Trophoblast cell (in vitro differentiated cells and primary cell): ENCODE results near the gene EHF.

Experiments
- DNase-seq, 2 donors: peaks; one replicate each; pipeline ENCODE4 v3.0.0-alpha.2; 2016
- H2AFZ ChIP-seq: 2 replicates; pipeline ENCODE4 v1.6.1; 2013; ENCODE audit warnings: low read length, moderate library complexity, mild to moderate bottlenecking; ENCODE audit not compliant: insufficient read depth, poor library complexity
- H2AK5ac ChIP-seq: 2 replicates; pipeline ENCODE4 v1.6.1; 2013; ENCODE audit warnings: mild to moderate bottlenecking, low read length
- H2BK120ac ChIP-seq: 2 replicates; pipeline ENCODE4 v1.6.1; 2013; ENCODE audit warnings: low read length, mild to moderate bottlenecking, moderate library complexity; ENCODE audit not compliant: insufficient read depth, poor library complexity
- H2BK12ac ChIP-seq: 2 replicates; pipeline ENCODE4 v1.6.1; 2013; ENCODE audit warnings: mild to moderate bottlenecking, low read length, moderate library complexity
- H2BK5ac ChIP-seq: 2 replicates; pipeline ENCODE4 v1.6.1; 2013; ENCODE audit warnings: low read length, low read depth, moderate library complexity, mild to moderate bottlenecking; ENCODE audit not compliant: poor library complexity
- H3K14ac ChIP-seq: 2 replicates; pipeline ENCODE4 v1.6.1; 2013; ENCODE audit warnings: mild to moderate bottlenecking, low read length
- H3K18ac ChIP-seq: 2 replicates; pipeline ENCODE4 v1.6.1; 2013; ENCODE audit warnings: mild to moderate bottlenecking, low read length
- H3K23ac ChIP-seq: 2 replicates; pipeline ENCODE4 v1.6.1; 2013; ENCODE audit warnings: low read length
- H3K27ac ChIP-seq: 2 replicates; pipeline ENCODE4 v1.5.1; 2013; ENCODE audit warnings: low read depth, mild to moderate bottlenecking, inconsistent platforms, low read length, moderate library complexity
- H3K27me3 ChIP-seq: 2 replicates; pipeline ENCODE4 v1.6.1; 2013; ENCODE audit warnings: inconsistent platforms, mild to moderate bottlenecking, low read length, moderate library complexity; ENCODE audit not compliant: insufficient read depth
- H3K36me3 ChIP-seq, 2 experiments: 1 replicate in 1 of 2; 2 replicates in 1 of 2; pipeline ENCODE4 v1.6.1; 2013; ENCODE audit warnings: low read length in 2 of 2, mild to moderate bottlenecking in 2 of 2, moderate library complexity in 1 of 2; ENCODE audit not compliant: insufficient read depth in 2 of 2, control insufficient read depth in 1 of 2
- H3K4ac ChIP-seq: 2 replicates; pipeline ENCODE4 v1.6.1; 2013; ENCODE audit warnings: low read depth, mild to moderate bottlenecking, low read length, moderate library complexity
- H3K4me1 ChIP-seq, 2 experiments: 1 replicate in 1 of 2; 2 replicates in 1 of 2; pipeline ENCODE4 v1.6.1; 2013; ENCODE audit warnings: low read length in 2 of 2, mild to moderate bottlenecking in 2 of 2, moderate library complexity in 1 of 2; ENCODE audit not compliant: insufficient read depth in 2 of 2, control insufficient read depth in 1 of 2
- H3K4me2 ChIP-seq: 2 replicates; pipeline ENCODE4 v1.6.1; 2013; ENCODE audit warnings: inconsistent platforms, mild to moderate bottlenecking, low read length, moderate library complexity
- H3K4me3 ChIP-seq: 2 replicates; pipeline ENCODE4 v1.5.1; 2013; ENCODE audit warnings: mild to moderate bottlenecking, low read depth, low read length, inconsistent platforms
- H3K79me1 ChIP-seq: one replicate; pipeline ENCODE4 v1.6.1; 2013; ENCODE audit warnings: low read length
- H3K79me2 ChIP-seq: 2 replicates; pipeline ENCODE4 v1.6.1; 2013; ENCODE audit warnings: low read length, mild to moderate bottlenecking; ENCODE audit not compliant: control insufficient read depth, insufficient read depth, poor library complexity
- H3K9ac ChIP-seq: 2 replicates; pipeline ENCODE4 v1.6.1; 2013; ENCODE audit warnings: mild to moderate bottlenecking, low read length
- H3K9me3 ChIP-seq: 2 replicates; pipeline ENCODE4 v1.6.1; 2013; ENCODE audit warnings: low read depth, mild to moderate bottlenecking, control low read depth, inconsistent platforms, low read length; ENCODE audit not compliant: insufficient read depth
- H4K12ac ChIP-seq: 2 replicates; pipeline ENCODE4 v1.6.1; 2013; ENCODE audit warnings: low read depth, mild to moderate bottlenecking, low read length, moderate library complexity
- H4K8ac ChIP-seq: 2 replicates; pipeline ENCODE4 v1.6.1; 2013; ENCODE audit warnings: low read depth, mild to moderate bottlenecking, low read length, moderate library complexity
- H4K91ac ChIP-seq: one replicate; pipeline ENCODE4 v1.6.1; 2013; ENCODE audit warnings: low read depth, mild to moderate bottlenecking, low read length, moderate library complexity
- WGBS: extraction: QIAGEN DNeasy Blood & Tissue Kit; methylation state at CpG from one replicate; pipeline ENCODE4 v1.1.7; 2013; ENCODE audit warnings: missing lambda C conversion rate; ENCODE audit not compliant: insufficient read length, insufficient coverage; ENCODE audit errors: extremely low coverage; 5-methylcytosine and 5-hydroxymethylcytosine counted together

Gene EHF

GRCh38 chr11:34629711-34630110 lies 8.8 kb downstream of the EHF start:
- Histone ChIP-seq H3K79me2 (no peaks in the 10 kb centered on the region), H3K14ac (no peak overlapping the region), H4K91ac (no peak overlapping the region), H2AK5ac (no peak overlapping the region), H3K27me3 (no peaks in the 10 kb centered on the region), H3K9me3 (no peaks in the 10 kb centered on the region), H3K79me1 (no peaks in the 10 kb centered on the region), H2BK12ac (no peak overlapping the region), H2AFZ (no peak overlapping the region), H4K12ac (no peak overlapping the region), H3K23ac (no peak overlapping the region), H3K36me3 (no peaks in the 10 kb centered on the region), H3K4me2 (no peak overlapping the region), H3K9ac (no peak overlapping the region), H3K4me1 (peaks cover 0 to 3% of the 10 kb centered on the region in 2 experiments), H3K27ac (no peak overlapping the region), H3K18ac (no peak overlapping the region), H2BK5ac (no peak overlapping the region), H2BK120ac (no peak overlapping the region), H3K4me3 (no peak overlapping the region), H3K4ac (no peak overlapping the region), H4K8ac (no peak overlapping the region)
- no peak for DNase-seq

DNA sequence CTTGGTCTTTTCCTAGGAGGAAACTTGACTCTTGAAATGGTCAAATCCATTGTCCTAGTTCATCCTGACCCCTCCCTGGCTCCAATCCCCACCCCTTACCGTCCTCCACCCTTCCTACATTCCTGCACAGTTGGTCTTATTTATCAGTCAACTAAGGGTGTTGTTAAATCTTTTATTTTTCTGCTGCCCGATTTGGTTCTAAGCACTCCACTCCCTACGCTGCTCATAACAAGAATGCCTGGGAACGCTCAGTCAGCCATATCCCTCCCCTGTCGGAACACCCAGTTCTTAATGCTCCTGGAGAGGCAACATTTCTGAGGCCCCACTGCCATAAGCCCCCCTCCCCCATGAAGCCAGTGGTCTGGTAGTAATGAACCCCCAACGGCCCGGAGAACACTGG lies 9.7 kb downstream of the EHF start:
- WGBS = no CpG with 5 or more reads among the region's 7 CpGs
- H3K9ac ChIP-seq = no peak overlapping the region

GRCh38 chr11:34631297-34631696 lies 10.4 kb downstream of the EHF start:
- no CpG with 5 or more reads among the region's 6 CpGs for WGBS
- Histone ChIP-seq H3K4me1 (peaks cover 0 to 3% of the 10 kb centered on the region in 2 experiments), H2BK5ac (no peak overlapping the region)

More for the DNA sequence above, 9.7 kb downstream of the EHF start:
- Histone ChIP-seq H3K79me1 (no peaks in the 10 kb centered on the region), H3K9me3 (no peaks in the 10 kb centered on the region), H3K27me3 (no peaks in the 10 kb centered on the region), H3K4me1 (peaks cover 0 to 3% of the 10 kb centered on the region in 2 experiments), H3K79me2 (no peaks in the 10 kb centered on the region), H2AFZ (no peak overlapping the region), H2BK120ac (no peak overlapping the region), H3K4me3 (no peak overlapping the region), H3K23ac (no peak overlapping the region), H3K4ac (no peak overlapping the region), H4K8ac (no peak overlapping the region), H4K91ac (no peak overlapping the region), H2AK5ac (no peak overlapping the region), H4K12ac (no peak overlapping the region), H3K18ac (no peak overlapping the region), H2BK12ac (no peak overlapping the region), H3K27ac (no peak overlapping the region), H3K4me2 (no peak overlapping the region), H3K36me3 (no peaks in the 10 kb centered on the region), H2BK5ac (no peak overlapping the region), H3K14ac (no peak overlapping the region)
- DNase-seq = no peak

DNA sequence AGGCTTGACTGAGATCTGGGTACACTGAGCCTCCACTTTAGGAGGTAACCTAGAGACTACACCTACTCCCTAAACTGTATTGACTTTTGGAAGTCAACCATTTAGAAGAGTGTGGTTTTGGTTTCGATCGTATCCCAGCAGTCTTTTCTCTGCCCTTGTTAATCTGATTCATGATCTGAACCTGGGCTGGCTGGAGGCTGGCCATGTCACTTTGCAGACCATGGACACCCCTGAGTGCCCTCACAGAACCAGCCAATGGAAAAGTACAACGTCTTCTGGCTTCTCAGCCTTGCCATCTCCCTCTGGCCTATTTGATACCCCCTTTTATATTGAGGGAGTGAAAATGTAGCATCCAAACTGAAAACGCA lies 10.8 kb downstream of the EHF start:
- Histone ChIP-seq H3K4ac (no peak overlapping the region), H3K4me1 (peaks cover 0 to 3% of the 10 kb centered on the region in 2 experiments), H2AFZ (no peak overlapping the region), H3K9ac (no peak overlapping the region), H2BK12ac (no peak overlapping the region), H3K79me2 (no peaks in the 10 kb centered on the region), H3K36me3 (no peaks in the 10 kb centered on the region), H3K4me3 (no peak overlapping the region), H2BK120ac (no peak overlapping the region), H3K79me1 (no peaks in the 10 kb centered on the region), H4K8ac (no peak overlapping the region), H2BK5ac (no peak overlapping the region), H3K23ac (no peak overlapping the region), H3K18ac (no peak overlapping the region), H3K14ac (no peak overlapping the region), H3K4me2 (no peak overlapping the region), H3K27me3 (peaks cover 3% of the 10 kb centered on the region), H2AK5ac (no peak overlapping the region), H4K12ac (no peak overlapping the region), H3K9me3 (no peaks in the 10 kb centered on the region), H3K27ac (no peak overlapping the region), H4K91ac (no peak overlapping the region)
- no peak for DNase-seq
- no CpG with 5 or more reads among the region's 4 CpGs for WGBS

More at GRCh38 chr11:34631297-34631696, 10.4 kb downstream of the EHF start:
- Histone ChIP-seq H3K18ac (no peak overlapping the region), H3K27me3 (peaks cover 3% of the 10 kb centered on the region), H3K9me3 (no peaks in the 10 kb centered on the region), H3K79me2 (no peaks in the 10 kb centered on the region), H2AK5ac (no peak overlapping the region), H3K9ac (no peak overlapping the region), H3K79me1 (no peaks in the 10 kb centered on the region), H3K4ac (no peak overlapping the region), H3K36me3 (no peaks in the 10 kb centered on the region), H2AFZ (no peak overlapping the region), H3K27ac (no peak overlapping the region), H3K4me3 (no peak overlapping the region), H3K23ac (no peak overlapping the region), H2BK120ac (no peak overlapping the region), H2BK12ac (no peak overlapping the region), H4K91ac (no peak overlapping the region), H3K4me2 (no peak overlapping the region), H4K8ac (no peak overlapping the region), H3K14ac (no peak overlapping the region), H4K12ac (no peak overlapping the region)
- DNase-seq = no peak
